K562 (cell line): Measurements from ENCODE around the gene ARHGAP30. TPM values are rescaled to one million over a fixed set of nuclear protein-coding genes. Genes with fewer than 3 reads are reported as not detected.
A peak's percentile ranks its signal among the peaks of the same experiment; 100 is the strongest.

Experiments used
- CCNT2 ChIP-seq: IDR thresholded peaks from 2 replicates; pipeline ENCODE4 v1.6.1; 2011; ENCODE audit warnings: borderline replicate concordance, low read depth, mild to moderate bottlenecking, moderate library complexity, mixed read lengths, low read length; ENCODE audit not compliant: insufficient read length; ENCODE audit errors: extremely low read depth
- L3MBTL2 ChIP-seq: fragments of 450-650 bp; IDR thresholded peaks from 2 replicates; pipeline ENCODE4 v1.6.1; 2016; ENCODE audit warnings: mild to moderate bottlenecking, moderate library complexity
- PRMT5 ChIP-seq: sonication (generic); formaldehyde crosslinking; IDR thresholded peaks from 2 replicates; pipeline ENCODE4 v1.5.0; 2020; ENCODE audit warnings: missing genetic modification reagents
- SMARCA5 ChIP-seq: fragments of 450-650 bp; IDR thresholded peaks from 2 replicates; pipeline ENCODE4 v1.6.1; 2016
- TAF9B ChIP-seq: fragments of 450-650 bp; IDR thresholded peaks from 2 replicates; pipeline ENCODE4 v1.6.1; 2018; ENCODE audit warnings: mild to moderate bottlenecking; ENCODE audit not compliant: partially characterized antibody
- ZBTB7A ChIP-seq: IDR thresholded peaks from 2 replicates; pipeline ENCODE4 v1.6.1; 2011; ENCODE audit warnings: low read depth, mild to moderate bottlenecking, low read length, moderate library complexity, borderline replicate concordance; ENCODE audit not compliant: control insufficient read depth
- ZC3H11A ChIP-seq: IDR thresholded peaks from 2 replicates; pipeline ENCODE4 v1.6.1; 2012; ENCODE audit warnings: low read depth, low read length, improper control_type of control experiment
- polyA plus RNA-seq, 8 experiments: library from polyadenylated mRNA; depleted of rRNA in 4 of 8; stranded (reverse) in 5 of 8; unstranded in 3 of 8; fragments of >200 nt; fragmentation: Nextera tagmentation in 2 of 8; fragmentation: Illumina TruSeq in 1 of 8; extraction: Ambion mirVana in 2 of 8; extraction: Trizol in 1 of 8; gene quantifications; 2 replicates each; pipeline versions ENCODE4 v1.2.1 to v1.2.3, GENCODE V29; 2011 to 2014; ENCODE audit warnings: inconsistent platforms in 1 of 8, missing spikeins in 1 of 8
- total RNA-seq, 7 experiments: library from RNA; depleted of rRNA in 6 of 7; stranded (reverse); fragments of >200 nt in 6 of 7; fragmentation: Illumina TruSeq in 2 of 7; extraction: Trizol in 2 of 7; gene quantifications; 2 replicates each; pipeline versions ENCODE4 v1.2.1 to v1.2.3, GENCODE V29; 2011 to 2021; ENCODE audit warnings: low replicate concordance in 1 of 7
- TF ChIP-seq, protein P1 (sequence below): sonication (generic); formaldehyde crosslinking; IDR thresholded peaks from 2 replicates; pipeline ENCODE4 v1.8.0; 2022; ENCODE audit warnings: mild to moderate bottlenecking, missing genetic modification reagents
- TF ChIP-seq, protein P2 (sequence below): sonication (generic); formaldehyde crosslinking; IDR thresholded peaks from 2 replicates; pipeline ENCODE4 v1.8.1; 2023; ENCODE audit warnings: mild to moderate bottlenecking, missing genetic modification reagents
- TF ChIP-seq, protein P3 (sequence below): fragments of 450-650 bp; IDR thresholded peaks from 2 replicates; pipeline ENCODE4 v1.6.1; 2017; ENCODE audit warnings: antibody characterized with exemption, mild to moderate bottlenecking

Gene ARHGAP30
- total and polyA plus RNA-seq, 9 of the 15 experiments (the other 6 are each of a cell fraction or from before 2014, with no cell fraction given) = 0.01 to 0.73 (median 0.12) TPM

DNA sequence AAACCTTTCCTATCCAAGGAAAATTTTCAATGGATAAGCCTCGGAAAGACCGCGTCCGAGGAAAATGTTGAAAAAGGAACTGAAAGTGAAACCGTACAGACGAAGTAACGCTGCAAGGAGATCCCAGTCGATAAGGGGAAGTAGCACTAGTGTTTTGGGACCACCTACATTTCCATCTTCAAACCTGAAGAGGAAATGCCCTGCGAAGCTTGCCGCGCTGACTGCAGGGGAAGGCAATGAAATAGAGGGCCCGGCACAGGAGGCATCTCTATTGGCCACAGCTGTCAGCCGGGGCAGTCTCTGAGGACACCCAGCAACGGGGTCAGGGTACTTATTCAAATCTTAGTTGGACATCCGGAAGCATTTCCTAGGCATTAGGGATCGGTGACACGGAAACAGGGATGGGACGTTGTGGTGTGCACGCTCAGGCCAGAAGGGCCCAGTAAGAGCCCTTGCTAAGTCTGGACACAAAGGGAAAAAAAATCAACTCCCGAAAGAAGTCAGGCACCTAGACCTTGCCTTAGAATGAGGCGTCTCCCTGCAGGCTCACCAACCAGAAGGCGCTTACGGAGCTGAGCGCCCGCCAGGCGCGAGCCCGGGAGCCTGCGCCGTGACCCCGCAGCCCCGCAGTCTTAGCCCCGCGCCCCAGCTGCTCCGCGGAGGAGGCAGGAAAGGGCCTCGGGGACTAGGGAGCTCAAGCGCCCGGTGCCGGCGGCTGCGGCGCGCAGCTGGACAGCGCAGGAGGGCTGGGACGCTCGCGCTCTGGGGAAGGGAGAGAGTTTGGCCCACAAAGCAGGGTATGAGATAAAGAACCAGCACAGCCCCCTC is 24.6 kb downstream of the ARHGAP30 start (continued):
- TF ChIP-seq, protein P1, sequence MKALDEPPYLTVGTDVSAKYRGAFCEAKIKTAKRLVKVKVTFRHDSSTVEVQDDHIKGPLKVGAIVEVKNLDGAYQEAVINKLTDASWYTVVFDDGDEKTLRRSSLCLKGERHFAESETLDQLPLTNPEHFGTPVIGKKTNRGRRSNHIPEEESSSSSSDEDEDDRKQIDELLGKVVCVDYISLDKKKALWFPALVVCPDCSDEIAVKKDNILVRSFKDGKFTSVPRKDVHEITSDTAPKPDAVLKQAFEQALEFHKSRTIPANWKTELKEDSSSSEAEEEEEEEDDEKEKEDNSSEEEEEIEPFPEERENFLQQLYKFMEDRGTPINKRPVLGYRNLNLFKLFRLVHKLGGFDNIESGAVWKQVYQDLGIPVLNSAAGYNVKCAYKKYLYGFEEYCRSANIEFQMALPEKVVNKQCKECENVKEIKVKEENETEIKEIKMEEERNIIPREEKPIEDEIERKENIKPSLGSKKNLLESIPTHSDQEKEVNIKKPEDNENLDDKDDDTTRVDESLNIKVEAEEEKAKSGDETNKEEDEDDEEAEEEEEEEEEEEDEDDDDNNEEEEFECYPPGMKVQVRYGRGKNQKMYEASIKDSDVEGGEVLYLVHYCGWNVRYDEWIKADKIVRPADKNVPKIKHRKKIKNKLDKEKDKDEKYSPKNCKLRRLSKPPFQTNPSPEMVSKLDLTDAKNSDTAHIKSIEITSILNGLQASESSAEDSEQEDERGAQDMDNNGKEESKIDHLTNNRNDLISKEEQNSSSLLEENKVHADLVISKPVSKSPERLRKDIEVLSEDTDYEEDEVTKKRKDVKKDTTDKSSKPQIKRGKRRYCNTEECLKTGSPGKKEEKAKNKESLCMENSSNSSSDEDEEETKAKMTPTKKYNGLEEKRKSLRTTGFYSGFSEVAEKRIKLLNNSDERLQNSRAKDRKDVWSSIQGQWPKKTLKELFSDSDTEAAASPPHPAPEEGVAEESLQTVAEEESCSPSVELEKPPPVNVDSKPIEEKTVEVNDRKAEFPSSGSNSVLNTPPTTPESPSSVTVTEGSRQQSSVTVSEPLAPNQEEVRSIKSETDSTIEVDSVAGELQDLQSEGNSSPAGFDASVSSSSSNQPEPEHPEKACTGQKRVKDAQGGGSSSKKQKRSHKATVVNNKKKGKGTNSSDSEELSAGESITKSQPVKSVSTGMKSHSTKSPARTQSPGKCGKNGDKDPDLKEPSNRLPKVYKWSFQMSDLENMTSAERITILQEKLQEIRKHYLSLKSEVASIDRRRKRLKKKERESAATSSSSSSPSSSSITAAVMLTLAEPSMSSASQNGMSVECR = peak; percentile 61; the same call in 1 of the 2 replicates
- peak; percentile 29 for TF ChIP-seq CCNT2
- TF ChIP-seq PRMT5 (CRISPR knock-in tag) = peak; percentile 38; the same call in 1 of the 2 replicates
- TF ChIP-seq, protein P2, sequence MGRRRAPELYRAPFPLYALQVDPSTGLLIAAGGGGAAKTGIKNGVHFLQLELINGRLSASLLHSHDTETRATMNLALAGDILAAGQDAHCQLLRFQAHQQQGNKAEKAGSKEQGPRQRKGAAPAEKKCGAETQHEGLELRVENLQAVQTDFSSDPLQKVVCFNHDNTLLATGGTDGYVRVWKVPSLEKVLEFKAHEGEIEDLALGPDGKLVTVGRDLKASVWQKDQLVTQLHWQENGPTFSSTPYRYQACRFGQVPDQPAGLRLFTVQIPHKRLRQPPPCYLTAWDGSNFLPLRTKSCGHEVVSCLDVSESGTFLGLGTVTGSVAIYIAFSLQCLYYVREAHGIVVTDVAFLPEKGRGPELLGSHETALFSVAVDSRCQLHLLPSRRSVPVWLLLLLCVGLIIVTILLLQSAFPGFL (CRISPR knock-in tag) = 0 out of 2 replicates have a peak, but pooled peaks have one; percentile 83
- no peak for TF ChIP-seq ZC3H11A
- TF ChIP-seq, protein P3, sequence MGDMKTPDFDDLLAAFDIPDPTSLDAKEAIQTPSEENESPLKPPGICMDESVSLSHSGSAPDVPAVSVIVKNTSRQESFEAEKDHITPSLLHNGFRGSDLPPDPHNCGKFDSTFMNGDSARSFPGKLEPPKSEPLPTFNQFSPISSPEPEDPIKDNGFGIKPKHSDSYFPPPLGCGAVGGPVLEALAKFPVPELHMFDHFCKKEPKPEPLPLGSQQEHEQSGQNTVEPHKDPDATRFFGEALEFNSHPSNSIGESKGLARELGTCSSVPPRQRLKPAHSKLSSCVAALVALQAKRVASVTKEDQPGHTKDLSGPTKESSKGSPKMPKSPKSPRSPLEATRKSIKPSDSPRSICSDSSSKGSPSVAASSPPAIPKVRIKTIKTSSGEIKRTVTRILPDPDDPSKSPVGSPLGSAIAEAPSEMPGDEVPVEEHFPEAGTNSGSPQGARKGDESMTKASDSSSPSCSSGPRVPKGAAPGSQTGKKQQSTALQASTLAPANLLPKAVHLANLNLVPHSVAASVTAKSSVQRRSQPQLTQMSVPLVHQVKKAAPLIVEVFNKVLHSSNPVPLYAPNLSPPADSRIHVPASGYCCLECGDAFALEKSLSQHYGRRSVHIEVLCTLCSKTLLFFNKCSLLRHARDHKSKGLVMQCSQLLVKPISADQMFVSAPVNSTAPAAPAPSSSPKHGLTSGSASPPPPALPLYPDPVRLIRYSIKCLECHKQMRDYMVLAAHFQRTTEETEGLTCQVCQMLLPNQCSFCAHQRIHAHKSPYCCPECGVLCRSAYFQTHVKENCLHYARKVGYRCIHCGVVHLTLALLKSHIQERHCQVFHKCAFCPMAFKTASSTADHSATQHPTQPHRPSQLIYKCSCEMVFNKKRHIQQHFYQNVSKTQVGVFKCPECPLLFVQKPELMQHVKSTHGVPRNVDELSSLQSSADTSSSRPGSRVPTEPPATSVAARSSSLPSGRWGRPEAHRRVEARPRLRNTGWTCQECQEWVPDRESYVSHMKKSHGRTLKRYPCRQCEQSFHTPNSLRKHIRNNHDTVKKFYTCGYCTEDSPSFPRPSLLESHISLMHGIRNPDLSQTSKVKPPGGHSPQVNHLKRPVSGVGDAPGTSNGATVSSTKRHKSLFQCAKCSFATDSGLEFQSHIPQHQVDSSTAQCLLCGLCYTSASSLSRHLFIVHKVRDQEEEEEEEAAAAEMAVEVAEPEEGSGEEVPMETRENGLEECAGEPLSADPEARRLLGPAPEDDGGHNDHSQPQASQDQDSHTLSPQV = 0 out of 2 replicates have a peak, but pooled peaks have one; percentile 20
- peak; percentile 38 for TF ChIP-seq TAF9B
- peak; percentile 82; the same call in 1 of the 2 replicates for TF ChIP-seq ZBTB7A
- TF ChIP-seq L3MBTL2 = peak; percentile 9; the same call in 1 of the 2 replicates
- TF ChIP-seq SMARCA5 = no peak
